HepG2 (cell line): ENCODE results near the gene MAPRE3. TPM values are rescaled to one million over a fixed set of nuclear protein-coding genes. Genes with fewer than 3 reads are reported as not detected.

Experiments
- ATAC-seq: fragments of 200-7000 bp; cut with Tn5 transposase; 3 replicates; pipeline ENCODE4 v1.9.1; 2020; ENCODE audit warnings: mild to moderate bottlenecking, moderate library complexity
- BruUV-seq: library from RNA; stranded (reverse); fragments of 400-500 nt; replicated peaks from 2 replicates; lab custom pipeline; 2021; lab: Mats Ljungman, UMichigan
- CTCF ChIA-PET: fragments of 300-600 bp; formaldehyde crosslinking; extraction: SDS; loops from one replicate; lab custom pipeline; 2021; ENCODE audit warnings: low total read pairs, inconsistent platforms, low intra/inter-chr PET ratio; lab: Yijun Ruan, JAX
- POLR2A ChIA-PET: fragments of 350-600 bp; sonication (Branson Sonifier 250); formaldehyde crosslinking; loops from one replicate; lab custom pipeline; 2020; ENCODE audit warnings: antibody characterized with exemption, inconsistent platforms; lab: Yijun Ruan, JAX
- DNase-seq: peaks from one replicate; pipeline ENCODE4 v3.0.0-alpha.2; 2015; ENCODE audit warnings: low spot score
- FAIRE-seq: peaks from 3 replicates; lab custom pipeline; 2011; peaks lifted over from hg19 to GRCh38; lab: Jason Lieb, UNC
- H2AFZ ChIP-seq: one replicate; pipeline ENCODE4 v1.6.1; 2011; ENCODE audit warnings: low read length, inconsistent platforms
- H3K27ac ChIP-seq: fragments of 300-600 bp; 3 replicates; pipeline ENCODE4 v1.8.0; 2011; ENCODE audit warnings: mixed run types, mild to moderate bottlenecking, mixed read lengths, low read length, inconsistent platforms; ENCODE audit not compliant: insufficient read depth; ENCODE audit errors: extremely low read length
- H3K27me3 ChIP-seq, 2 experiments: fragments of 200-600 bp in 1 of 2; 2 replicates in 1 of 2; 3 replicates in 1 of 2; pipeline versions ENCODE4 v1.6.0 to v1.8.0; 2011; ENCODE audit warnings: low read length in 2 of 2, mild to moderate bottlenecking in 2 of 2, moderate library complexity in 2 of 2, inconsistent platforms in 1 of 2; ENCODE audit not compliant: insufficient read depth in 2 of 2, control insufficient read depth in 1 of 2
- H3K36me3 ChIP-seq, 2 experiments: fragments of 200-600 bp in 1 of 2; replicated peaks in 1 of 2; 2 replicates in 1 of 2; 3 replicates in 1 of 2; pipeline versions ENCODE4 v1.5.1 to v1.8.0; 2011; ENCODE audit warnings: low read length in 2 of 2, inconsistent platforms in 1 of 2; ENCODE audit not compliant: insufficient read depth in 2 of 2, control insufficient read depth in 1 of 2
- H3K4me1 ChIP-seq: 2 replicates; pipeline ENCODE4 v1.5.1; 2012; ENCODE audit warnings: low read length, inconsistent platforms; ENCODE audit not compliant: insufficient read depth
- H3K4me2 ChIP-seq: 2 replicates; pipeline ENCODE4 v1.6.0; 2011; ENCODE audit warnings: low read depth, low read length, inconsistent platforms
- H3K4me3 ChIP-seq, 3 experiments: fragments of 200-600 bp in 1 of 3; sonication (generic), shearing (Covaris generic) in 1 of 3; replicated peaks in 1 of 3; 2 replicates each; pipeline ENCODE4 v1.5.1; 2011 to 2016; ENCODE audit warnings: low read length in 3 of 3, inconsistent platforms in 2 of 3, low read depth in 2 of 3, mild to moderate bottlenecking in 2 of 3, control low read depth in 1 of 3, mixed read lengths in 1 of 3; ENCODE audit not compliant: insufficient read depth in 1 of 3
- H3K79me2 ChIP-seq: one replicate; pipeline ENCODE4 v1.6.1; 2011; ENCODE audit warnings: low read length, inconsistent platforms; ENCODE audit not compliant: insufficient read depth
- H3K9ac ChIP-seq: 2 replicates; pipeline ENCODE4 v1.6.0; 2011; ENCODE audit warnings: mild to moderate bottlenecking, low read depth, low read length, inconsistent platforms; ENCODE audit not compliant: insufficient read depth
- H3K9me3 ChIP-seq: 2 replicates; pipeline ENCODE4 v1.5.1; 2012; ENCODE audit warnings: mild to moderate bottlenecking, low read length
- H4K20me1 ChIP-seq: 2 replicates; pipeline ENCODE4 v1.6.0; 2011; ENCODE audit warnings: inconsistent platforms, mild to moderate bottlenecking, low read length, moderate library complexity; ENCODE audit not compliant: insufficient read depth
- IKZF4 ChIP-seq: sonication (generic); formaldehyde crosslinking; IDR thresholded peaks from 2 replicates; pipeline ENCODE4 v1.5.1; 2020; ENCODE audit warnings: borderline replicate concordance, mild to moderate bottlenecking, low read depth, missing genetic modification reagents; ENCODE audit errors: not compliant biosample characterization
- PHF21A ChIP-seq: sonication (generic); formaldehyde crosslinking; IDR thresholded peaks from 2 replicates; pipeline ENCODE4 v1.5.0; 2020; ENCODE audit warnings: mild to moderate bottlenecking, missing genetic modification reagents
- POLR2AphosphoS2 ChIP-seq: IDR thresholded peaks from 2 replicates; pipeline ENCODE4 v1.6.1; 2011; ENCODE audit warnings: low read depth, low read length, improper control_type of control experiment
- RARG ChIP-seq: sonication (generic); formaldehyde crosslinking; IDR thresholded peaks from 2 replicates; pipeline ENCODE4 v1.4.0; 2020; ENCODE audit warnings: low read depth, mild to moderate bottlenecking, missing genetic modification reagents
- ZNF383 ChIP-seq: sonication (generic); formaldehyde crosslinking; IDR thresholded peaks from 2 replicates; pipeline ENCODE4 v1.4.0; 2020; ENCODE audit warnings: missing genetic modification reagents, mild to moderate bottlenecking, borderline replicate concordance
- WGBS: methylation state at CpG from one replicate; pipeline ENCODE4 v1.1.6; 2017; ENCODE audit warnings: low lambda C conversion rate; 5-methylcytosine and 5-hydroxymethylcytosine counted together
- in situ Hi-C: cut with HindIII; loops from 2 replicates; pipeline ENCODE4 v1.10.0; 2017; ENCODE audit warnings: low pct_unique_long_range_greater_than_20kb; ENCODE audit not compliant: extremely low pct_ligation_motif_present
- intact Hi-C: fragments of 100-400 bp; cut with micrococcal nuclease; formaldehyde crosslinking; loops from one replicate; pipeline ENCODE4 v1.10.0; 2022; ENCODE audit not compliant: unreplicated experiment
- polyA plus RNA-seq, 8 experiments: library from polyadenylated mRNA; depleted of rRNA in 3 of 8; stranded (reverse) in 7 of 8; unstranded in 1 of 8; fragments of >200 nt; fragmentation: Illumina TruSeq in 4 of 8; extraction: Trizol in 4 of 8; gene quantifications; 2 replicates each; pipeline versions ENCODE4 v1.2.1 to v1.2.3, GENCODE V29; 2011 to 2016; ENCODE audit warnings: low read depth in 4 of 8, missing spikeins in 1 of 8, mixed read lengths in 1 of 8; ENCODE audit not compliant: insufficient read depth in 1 of 8
- total RNA-seq, 5 experiments: library from RNA; depleted of rRNA; stranded (reverse); fragments of >200 nt; fragmentation: Illumina TruSeq; extraction: Trizol; gene quantifications; 2 replicates each; pipeline ENCODE4 v1.2.3, GENCODE V29; 2016; ENCODE audit warnings: low read depth in 1 of 5

Gene MAPRE3
- total and polyA plus RNA-seq, 2 of the 13 experiments (the other 11 are each of a cell fraction or from before 2014, with no cell fraction given): 0.31 to 0.91 TPM

DNA sequence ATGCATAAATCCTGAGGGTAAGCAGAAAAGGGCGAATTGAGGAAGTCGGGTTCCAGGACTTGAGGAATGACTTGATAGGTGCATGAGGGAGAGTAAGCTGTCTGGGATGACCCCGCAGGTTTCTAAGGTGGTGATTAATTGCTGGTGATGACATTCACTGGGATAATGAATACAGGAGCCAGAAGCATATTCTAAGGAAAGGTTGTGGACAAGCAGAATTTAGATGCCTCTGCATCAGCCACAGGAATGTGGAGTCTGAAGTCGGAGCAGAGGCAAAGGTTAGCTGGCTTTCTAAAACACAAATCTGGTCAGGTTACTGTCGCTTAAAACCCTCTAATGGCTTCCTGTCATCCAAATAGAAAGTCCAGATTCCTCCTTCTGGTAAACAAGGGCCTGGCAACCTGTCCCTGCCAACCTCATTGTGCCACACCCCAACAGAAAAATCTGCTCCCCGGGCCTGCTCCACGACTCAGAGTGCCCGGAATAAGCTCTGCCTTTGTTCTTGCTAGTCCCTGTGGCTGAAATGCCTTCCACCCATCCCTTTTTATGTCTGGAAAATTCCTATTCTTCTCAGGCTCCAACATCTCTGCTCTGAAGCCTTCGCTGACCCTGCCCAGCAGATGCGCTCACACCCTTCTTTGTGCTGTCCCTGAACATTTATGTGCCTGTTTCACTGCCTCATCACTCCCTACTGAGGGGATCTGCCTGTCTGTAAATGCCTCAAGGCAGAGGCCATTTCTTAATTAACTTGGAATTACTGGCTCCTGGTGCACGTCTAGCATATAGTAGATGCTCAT lies 51.0 kb downstream of the MAPRE3 start:
- Histone ChIP-seq H3K9me3 (no peaks in the 10 kb centered on the region), H2AFZ (no peak overlapping the region), H3K4me3 (no peak overlapping the region), H3K4me1 (peaks cover 31% of the 10 kb centered on the region), H4K20me1 (no peaks in the 10 kb centered on the region), H3K9ac (no peak overlapping the region), H3K79me2 (no peaks in the 10 kb centered on the region)
- no TSS peak for BruUV-seq
- POLR2A ChIA-PET: no interaction called here
- CTCF ChIA-PET: interaction anchor here (1.1 kb wide), 1 partner anchor 60 kb away, joined by 4 read pairs; no protein-coding TSS in a partner anchor
- ATAC-seq: no peak
- in situ Hi-C loops: no loop called here
- WGBS: 59% methylated on average over 11 of the region's 11 CpGs
- DNase-seq: peak; percentile 28
- TF ChIP-seq ZNF383: no peak
- peak; percentile 24; the same call in 1 of the 2 replicates for TF ChIP-seq PHF21A (CRISPR knock-in tag)
- no peak for TF ChIP-seq RARG
- TF ChIP-seq, all 625 proteins: peak for 1
- H3K4me2 ChIP-seq: no peak overlapping the region
- peak; percentile 49 for FAIRE-seq
- H3K36me3 ChIP-seq: peaks cover 3 to 11% of the 10 kb centered on the region in 2 experiments; a peak in 2 of 5 replicates
- H3K27ac ChIP-seq: no peak overlapping the region
- intact Hi-C loops: no loop called here
- H3K27me3 ChIP-seq: no peaks in the 10 kb centered on the region

GRCh38 chr2:27023740-27024139 lies 53.3 kb downstream of the MAPRE3 start:
- CTCF ChIA-PET: no interaction called here

More at GRCh38 chr2:27023740-27024139, 53.3 kb downstream of the MAPRE3 start:
- POLR2A ChIA-PET: no interaction called here
- in situ Hi-C loops (no loop called here), intact Hi-C loops (no loop called here)
- Histone ChIP-seq H3K27ac (no peak overlapping the region), H4K20me1 (no peaks in the 10 kb centered on the region), H3K4me1 (peaks cover 28% of the 10 kb centered on the region), H3K4me2 (no peak overlapping the region), H2AFZ (no peak overlapping the region), H3K79me2 (no peaks in the 10 kb centered on the region), H3K36me3 (peaks cover 3 to 18% of the 10 kb centered on the region in 2 experiments; a peak in 3 of 5 replicates), H3K27me3 (no peaks in the 10 kb centered on the region), H3K9ac (no peak overlapping the region), H3K4me3 (no peak overlapping the region), H3K9me3 (no peaks in the 10 kb centered on the region)
- WGBS: 94% methylated on average over 7 of the region's 7 CpGs
- DNase-seq (no peak), FAIRE-seq (no peak), ATAC-seq (no peak)
- BruUV-seq: no TSS peak
- TF ChIP-seq IKZF4 (CRISPR knock-in tag) (no peak), POLR2AphosphoS2 (no peak)
